Stimulated activated CD4-positive, alpha-beta T cell treated with anti-CD3 and anti-CD28 coated beads, Interleukin-2, amount 100 ng/mL, for 48 hours (primary cell): ENCODE results near the gene LMF1.
"Not testable (repeated sequence)": the region's sequence is repeated elsewhere in the genome, so short reads cannot be mapped to it uniquely, and the experiment has no call there.

Experiments
- DNase-seq, 2 donors: peaks; one replicate each; pipeline ENCODE4 v3.0.0-alpha.2; 2020

The LMF1 gene

GRCh38 chr16:860891-861290, 109.9 kb downstream of the LMF1 start:
- DNase-seq: no peak

- not testable (repeated sequence) for DNase-seq
Observed at GRCh38 chr16:858971-859370, 111.8 kb downstream of the LMF1 start.

- not testable (repeated sequence) for DNase-seq
Observed at GRCh38 chr16:858441-858840, 112.3 kb downstream of the LMF1 start.

- DNase-seq: no peak
Observed at GRCh38 chr16:856811-857210, 114.0 kb downstream of the LMF1 start.

- DNase-seq: no peak
Observed at GRCh38 chr16:856101-856500, 114.7 kb downstream of the LMF1 start.

GRCh38 chr16:855471-855870, 115.3 kb downstream of the LMF1 start:
- DNase-seq: no peak

- no peak for DNase-seq
Observed at GRCh38 chr16:854808-855410, 115.9 kb downstream of the LMF1 start.

- no peak for DNase-seq
Observed at GRCh38 chr16:853981-854807, 116.6 kb downstream of the LMF1 start.

- no peak for DNase-seq
Observed at GRCh38 chr16:853306-853705, 117.5 kb downstream of the LMF1 start.

GRCh38 chr16:852451-853185, 118.2 kb downstream of the LMF1 start:
- no peak for DNase-seq

GRCh38 chr16:851871-852270, 118.9 kb downstream of the LMF1 start:
- no peak for DNase-seq

GRCh38 chr16:851209-851810, 119.5 kb downstream of the LMF1 start:
- DNase-seq: no peak

GRCh38 chr16:850668-851067, 120.1 kb downstream of the LMF1 start:
- DNase-seq: no peak

GRCh38 chr16:848510-849253, 122.1 kb downstream of the LMF1 start:
- no peak for DNase-seq

- no peak for DNase-seq
Observed at GRCh38 chr16:847681-848445, 122.9 kb downstream of the LMF1 start.

- DNase-seq: no peak
Observed at GRCh38 chr16:847151-847550, 123.6 kb downstream of the LMF1 start.

GRCh38 chr16:845351-845745, 125.4 kb downstream of the LMF1 start:
- no peak for DNase-seq

GRCh38 chr16:844638-845350, 126.0 kb downstream of the LMF1 start:
- no peak for DNase-seq

GRCh38 chr16:843771-844170, 127.0 kb downstream of the LMF1 start:
- DNase-seq: no peak

- no peak for DNase-seq
Observed at GRCh38 chr16:842711-843560, 127.8 kb downstream of the LMF1 start.
